Endothelial cell of umbilical vein (primary cell): Measurements from ENCODE around the gene ITGAE. TPM values are rescaled to one million over a fixed set of nuclear protein-coding genes. Genes with fewer than 3 reads are reported as not detected.

Experiments
- BruUV-seq: library from RNA; stranded (reverse); fragments of 400-500 nt; replicated peaks from 2 replicates; lab custom pipeline; 2021; lab: Mats Ljungman, UMichigan
- CTCF ChIA-PET: fragments of 300-600, 350-600 bp; sonication (Branson Sonifier 250); formaldehyde crosslinking; loops from one replicate; lab custom pipeline; 2021; ENCODE audit warnings: antibody characterized with exemption, inconsistent platforms; lab: Charles Lee
- POLR2A ChIA-PET: fragments of 300-600, 350-600 bp; sonication (Branson Sonifier 250); formaldehyde crosslinking; loops from one replicate; lab custom pipeline; 2021; ENCODE audit warnings: antibody characterized with exemption, inconsistent platforms; lab: Charles Lee
- DNase-seq: peaks from one replicate; pipeline ENCODE4 v3.0.0-alpha.2; 2011; ENCODE audit warnings: low read depth, low spot score
- FAIRE-seq: peaks from 2 replicates; lab custom pipeline; 2011; peaks lifted over from hg19 to GRCh38; lab: Jason Lieb, UNC
- H2AFZ ChIP-seq: 2 replicates; pipeline ENCODE4 v1.6.0; 2012; ENCODE audit warnings: low read depth, low read length, control low read depth, inconsistent platforms
- H3K27ac ChIP-seq: 2 replicates; pipeline ENCODE4 v1.5.1; 2011; ENCODE audit warnings: low read depth, mild to moderate bottlenecking, control low read depth, low read length, moderate library complexity; ENCODE audit not compliant: insufficient read depth
- H3K27me3 ChIP-seq, 2 experiments: 2 replicates each; pipeline versions ENCODE4 v1.6.0 to v1.6.1; 2011; ENCODE audit warnings: low read length in 2 of 2, mixed read lengths in 1 of 2; ENCODE audit not compliant: control insufficient read depth in 2 of 2, insufficient read depth in 2 of 2
- H3K36me3 ChIP-seq, 2 experiments: 2 replicates in 1 of 2; 3 replicates in 1 of 2; pipeline ENCODE4 v1.5.1; 2011; ENCODE audit warnings: low read length in 2 of 2, mild to moderate bottlenecking in 1 of 2, moderate library complexity in 1 of 2; ENCODE audit not compliant: control insufficient read depth in 2 of 2, insufficient read depth in 2 of 2; ENCODE audit errors: extremely low read depth in 1 of 2
- H3K4me1 ChIP-seq: 3 replicates; pipeline ENCODE4 v1.5.1; 2011; ENCODE audit warnings: mild to moderate bottlenecking, low read length; ENCODE audit not compliant: control insufficient read depth, insufficient read depth; ENCODE audit errors: extremely low read depth
- H3K4me2 ChIP-seq: 2 replicates; pipeline ENCODE4 v1.6.1; 2011; ENCODE audit warnings: low read length, control low read depth, mixed read lengths; ENCODE audit not compliant: insufficient read depth
- H3K4me3 ChIP-seq, 3 experiments: fragments of 200-600 bp in 1 of 3; sonication (generic), shearing (Covaris generic) in 1 of 3; replicated peaks in 1 of 3; 2 replicates each; pipeline ENCODE4 v1.5.1; 2011 to 2016; ENCODE audit warnings: control low read depth in 3 of 3, low read length in 3 of 3, mild to moderate bottlenecking in 2 of 3, inconsistent platforms in 1 of 3, low read depth in 1 of 3, moderate library complexity in 1 of 3; ENCODE audit not compliant: insufficient read depth in 1 of 3
- H3K79me2 ChIP-seq: 2 replicates; pipeline ENCODE4 v1.6.0; 2012; ENCODE audit warnings: low read length, inconsistent platforms; ENCODE audit not compliant: control insufficient read depth, insufficient read depth
- H3K9ac ChIP-seq: replicated peaks from 2 replicates; pipeline ENCODE3; 2011; ENCODE audit warnings: low read length, control low read depth; ENCODE audit not compliant: insufficient read depth; ENCODE audit errors: extremely low read depth
- H3K9me1 ChIP-seq: replicated peaks from 3 replicates; pipeline ENCODE4 v1.6.0; 2011; ENCODE audit warnings: mild to moderate bottlenecking, low read length; ENCODE audit not compliant: control insufficient read depth, insufficient read depth; ENCODE audit errors: extremely low read depth
- H3K9me3 ChIP-seq: replicated peaks from 2 replicates; pipeline ENCODE4 v1.5.1; 2012; ENCODE audit warnings: low read length, inconsistent platforms; ENCODE audit not compliant: control insufficient read depth, insufficient read depth
- H4K20me1 ChIP-seq: replicated peaks from 2 replicates; pipeline ENCODE3; 2011; ENCODE audit warnings: mild to moderate bottlenecking, low read length; ENCODE audit not compliant: control insufficient read depth, insufficient read depth; ENCODE audit errors: extremely low read depth
- CTCF ChIP-seq, 2 donors: IDR thresholded peaks; 1 replicate in 1 of 2; 2 replicates in 1 of 2; pipeline ENCODE4 v1.5.1; 2011; ENCODE audit warnings: low read length in 2 of 2, mild to moderate bottlenecking in 2 of 2, moderate library complexity in 2 of 2, control low read depth in 1 of 2, inconsistent platforms in 1 of 2, low read depth in 1 of 2; ENCODE audit not compliant: insufficient read depth in 1 of 2; ENCODE audit errors: extremely low read depth in 1 of 2
- EZH2 ChIP-seq: IDR thresholded peaks from 2 replicates; pipeline ENCODE4 v1.6.1; 2012; ENCODE audit warnings: borderline replicate concordance, low read depth, mild to moderate bottlenecking, moderate library complexity, low read length, inconsistent platforms; ENCODE audit not compliant: severe bottlenecking
- FOS ChIP-seq: IDR thresholded peaks from 2 replicates; pipeline ENCODE4 v1.6.1; 2011; ENCODE audit warnings: mild to moderate bottlenecking, low read length, moderate library complexity, borderline replicate concordance; ENCODE audit not compliant: insufficient read depth
- GATA2 ChIP-seq: IDR thresholded peaks from 2 replicates; pipeline ENCODE4 v1.7.0; 2011; ENCODE audit warnings: low read depth, mild to moderate bottlenecking, moderate library complexity, mixed read lengths, low read length; ENCODE audit not compliant: insufficient read length, insufficient read depth
- JUN ChIP-seq: IDR thresholded peaks from 2 replicates; pipeline ENCODE4 v1.6.1; 2011; ENCODE audit warnings: borderline replicate concordance, low read depth; ENCODE audit not compliant: insufficient read length, insufficient read depth
- MAX ChIP-seq: IDR thresholded peaks from 2 replicates; pipeline ENCODE4 v1.6.1; 2011; ENCODE audit not compliant: insufficient read depth, insufficient read length
- MYC ChIP-seq: IDR thresholded peaks from one replicate; pipeline ENCODE4 v1.6.1; 2011; ENCODE audit warnings: mild to moderate bottlenecking, low read depth, low read length
- POLR2A ChIP-seq: IDR thresholded peaks from 2 replicates; pipeline ENCODE4 v1.6.1; 2012; ENCODE audit warnings: low read depth, mild to moderate bottlenecking, control low read depth, low read length
- POLR2AphosphoS5 ChIP-seq: IDR thresholded peaks from 2 replicates; pipeline ENCODE4 v1.6.1; 2012; ENCODE audit warnings: low read depth, mild to moderate bottlenecking, control low read depth, low read length, moderate library complexity; ENCODE audit not compliant: insufficient read depth
- dilution Hi-C: fragments of 300-500 bp; cut with MboI; formaldehyde crosslinking; loops from one replicate; pipeline ENCODE4 v1.15.0; 2019; ENCODE audit warnings: low sequenced_read_pairs; ENCODE audit not compliant: extremely low pct_ligation_motif_present
- intact Hi-C: fragments of 100-400 bp; cut with micrococcal nuclease; formaldehyde crosslinking; loops from one replicate; pipeline ENCODE4 v1.10.0; 2022
- polyA plus RNA-seq, 4 experiments: library from polyadenylated mRNA; depleted of rRNA in 3 of 4; stranded (reverse) in 3 of 4; unstranded in 1 of 4; fragments of >200 nt; gene quantifications; 2 replicates each; pipeline versions ENCODE4 v1.2.1 to v1.2.3, GENCODE V29; 2011 to 2012; ENCODE audit warnings: missing spikeins in 1 of 4
- total RNA-seq: library from RNA; stranded (reverse); gene quantifications from 2 replicates; pipeline ENCODE4 v1.2.3, GENCODE V29; 2021

Gene ITGAE
- total and polyA plus RNA-seq, 2 donors (not counting 3 experiments of a cell fraction or from before 2014, with no cell fraction given), result 29.6 to 71.6 TPM

GRCh38 chr17:3681057-3681456 lies 119.9 kb downstream of the ITGAE start:
- Histone ChIP-seq H3K4me3 (no peak overlapping the region), H3K9me3 (no peaks in the 10 kb centered on the region), H3K36me3 (no peaks in the 10 kb centered on the region), H3K4me2 (no peak overlapping the region), H3K27ac (no peak overlapping the region), H2AFZ (no peak overlapping the region), H3K9ac (no peak overlapping the region), H3K79me2 (no peaks in the 10 kb centered on the region), H4K20me1 (no peaks in the 10 kb centered on the region), H3K9me1 (no peaks in the 10 kb centered on the region), H3K27me3 (peaks cover 0 to 9% of the 10 kb centered on the region in 2 experiments), H3K4me1 (no peaks in the 10 kb centered on the region)
- DNase-seq (no peak), FAIRE-seq (no peak)
- POLR2A ChIA-PET, result no interaction called here
- intact Hi-C loops (no loop called here), dilution Hi-C loops (no loop called here)
- CTCF ChIA-PET, result interaction anchor here (1.3 kb wide), 1 partner anchor 42 kb away, joined by 3 read pairs; no protein-coding TSS in a partner anchor
- BruUV-seq, result no TSS peak
- TF ChIP-seq GATA2, result no peak
- no peak for TF ChIP-seq POLR2A
- no peak for TF ChIP-seq JUN
- TF ChIP-seq POLR2AphosphoS5, result no peak
- no peak for TF ChIP-seq MYC
- no peak for TF ChIP-seq FOS
- no peak for TF ChIP-seq EZH2
- no peak for TF ChIP-seq MAX
- no peak for TF ChIP-seq CTCF (IDR thresholded peaks at IDR 0.05; ENCODE audit: extremely low read depth in 1 of 2, insufficient read depth in 1 of 2, low read depth in 1 of 2, low read length in 2 of 2)
